HCT116 (cell line): ENCODE results near the gene KRTAP10-8.

Experiments
- POLR2AphosphoS5 ChIP-seq: IDR thresholded peaks from 2 replicates; pipeline ENCODE4 v1.6.1; 2011; ENCODE audit warnings: mild to moderate bottlenecking, low read depth, low read length, moderate library complexity
- TCF7L2 ChIP-seq: IDR thresholded peaks from 2 replicates; pipeline ENCODE4 v1.7.0; 2011; ENCODE audit warnings: borderline replicate concordance, inconsistent platforms; ENCODE audit not compliant: insufficient read depth, insufficient read length; ENCODE audit errors: extremely low read depth
- ZBTB33 ChIP-seq: IDR thresholded peaks from 2 replicates; pipeline ENCODE4 v1.6.1; 2011; ENCODE audit warnings: mild to moderate bottlenecking, low read length, moderate library complexity; ENCODE audit not compliant: insufficient replicate concordance; ENCODE audit errors: extremely low read depth
- ZNF274 ChIP-seq: fragments of 200-500 bp; sonication (Bioruptor generic); IDR thresholded peaks from 2 replicates; pipeline ENCODE4 v1.6.1; 2014; ENCODE audit warnings: mild to moderate bottlenecking, low read depth, low read length, inconsistent platforms

DNA sequence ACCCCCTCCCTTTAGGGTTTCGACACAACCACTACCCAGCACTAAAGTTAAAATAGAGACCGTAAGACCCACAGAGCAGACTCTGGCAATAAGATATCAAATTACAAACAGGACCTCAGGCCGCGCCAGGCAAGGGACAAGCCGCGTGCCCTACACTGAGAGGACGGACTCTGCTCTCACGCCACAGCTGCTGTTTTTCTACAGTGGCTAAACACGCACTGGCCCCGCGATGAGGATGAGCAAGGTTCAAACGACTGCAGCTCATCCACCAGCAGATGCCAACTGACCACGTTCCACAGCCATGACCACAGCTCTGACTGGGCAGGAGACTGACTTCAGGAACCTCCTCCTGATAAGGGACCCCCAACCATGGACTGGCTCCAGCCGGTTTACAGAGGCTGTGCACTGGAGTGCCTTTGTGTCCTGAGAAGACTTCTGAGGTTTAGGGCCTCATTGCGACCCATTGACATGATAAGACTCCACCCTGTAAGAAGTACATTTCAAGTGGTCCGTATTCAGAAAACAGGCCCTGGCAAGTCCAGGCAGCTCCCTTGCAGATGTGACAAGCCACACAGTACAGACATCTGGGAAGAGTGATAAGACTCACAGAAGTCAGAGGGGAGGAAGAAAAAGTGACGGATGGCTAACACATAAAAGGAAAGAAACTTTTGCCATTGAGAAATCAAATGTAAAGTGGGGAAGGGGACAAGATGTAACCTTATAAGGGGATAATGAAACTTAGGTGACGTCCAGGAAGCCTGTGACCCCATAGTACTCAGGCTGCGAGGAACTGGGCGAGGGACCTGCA is 18.1 kb upstream of the KRTAP10-8 start:
- TF ChIP-seq TCF7L2: no peak
- TF ChIP-seq POLR2AphosphoS5: no peak
- no peak for TF ChIP-seq ZBTB33
- TF ChIP-seq ZNF274: no peak
